Fibroblast of skin of back (primary cell): ENCODE measurements around the gene SHROOM4.

ENCODE experiments used
- DNase-seq: peaks from one replicate; pipeline ENCODE4 v3.0.0-alpha.2; 2013

The SHROOM4 gene

GRCh38 chrX:50780144-50780543 is 33.9 kb downstream of the SHROOM4 start:
- no peak for DNase-seq

GRCh38 chrX:50779694-50780093 is 34.3 kb downstream of the SHROOM4 start:
- DNase-seq = peak; percentile 54

- DNase-seq = no peak
These were observed 35.7 kb downstream of the SHROOM4 start for GRCh38 chrX:50778272-50778671.

GRCh38 chrX:50776248-50776647 is 37.7 kb downstream of the SHROOM4 start:
- no peak for DNase-seq

DNA sequence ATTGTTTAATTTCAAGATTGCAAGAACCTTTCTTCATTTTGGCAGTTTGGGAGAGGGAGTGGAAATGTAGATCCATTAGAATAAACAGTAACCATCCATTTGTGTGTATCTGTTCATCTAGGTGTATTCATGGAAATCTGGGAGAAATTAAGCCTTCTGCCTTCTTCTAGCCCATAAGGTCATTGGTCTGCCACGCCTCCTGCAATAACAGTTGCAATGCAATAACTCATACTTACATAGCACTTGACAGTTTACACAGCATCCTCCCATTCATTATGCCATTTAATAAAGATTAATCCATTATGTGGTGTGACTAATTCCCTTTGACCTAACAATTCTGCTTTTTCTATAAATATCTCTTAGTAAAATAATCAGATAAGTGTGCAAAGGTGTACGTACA is 42.6 kb downstream of the SHROOM4 start:
- DNase-seq = no peak

GRCh38 chrX:50770702-50771101 is 43.3 kb downstream of the SHROOM4 start:
- no peak for DNase-seq

DNA sequence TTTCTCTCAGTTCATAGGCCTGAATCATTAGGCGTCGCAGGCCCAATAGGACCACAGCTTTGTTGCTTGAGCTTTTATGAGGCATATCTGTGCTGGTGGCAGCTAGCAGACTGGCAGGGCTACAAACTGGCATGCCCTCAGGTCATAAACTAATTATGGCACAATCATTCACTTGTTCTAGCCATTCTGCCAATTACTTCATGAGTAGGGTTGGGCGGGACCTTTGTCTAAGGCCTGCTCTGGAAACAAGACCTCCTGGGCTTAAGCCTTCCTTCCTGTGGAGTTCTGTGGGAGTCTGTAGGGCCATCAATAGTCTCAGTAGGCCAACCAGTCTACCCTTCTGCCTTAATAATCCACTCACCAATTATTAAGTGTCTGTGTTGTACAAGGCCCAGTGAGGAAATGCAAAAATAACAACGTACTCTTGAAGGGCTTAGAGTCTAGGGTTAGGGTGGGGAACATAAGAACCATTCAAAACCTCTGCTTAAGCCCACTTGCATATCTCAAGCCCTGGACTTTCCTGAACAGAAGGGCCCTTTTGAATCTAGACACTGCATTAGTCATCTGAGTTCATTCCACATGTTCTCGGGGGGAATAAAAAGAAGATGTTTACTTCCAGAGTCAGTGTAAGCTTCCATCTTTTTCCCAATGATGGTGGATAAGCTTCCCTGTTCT is 44.5 kb downstream of the SHROOM4 start:
- DNase-seq = no peak

- DNase-seq = no peak
These were observed 45.2 kb downstream of the SHROOM4 start for GRCh38 chrX:50768801-50769200.

DNA sequence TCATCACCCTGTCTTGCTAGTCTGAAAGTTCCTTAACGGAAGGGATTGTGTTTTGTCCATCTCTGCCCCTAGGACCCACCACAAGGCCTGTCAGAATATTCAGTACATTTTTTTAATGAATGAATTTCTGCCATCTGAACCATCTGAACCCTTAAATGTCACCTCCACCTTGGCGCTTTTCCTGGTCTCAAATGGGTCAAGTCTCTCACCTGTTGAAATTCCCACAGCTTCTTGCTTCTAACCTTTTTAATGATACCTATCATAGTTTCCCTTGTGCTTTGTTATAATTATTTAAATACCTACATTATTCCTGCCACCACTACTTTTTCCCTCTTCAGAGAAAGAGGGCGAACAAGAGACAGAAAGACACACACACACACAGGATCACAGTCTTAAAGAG is 48.0 kb downstream of the SHROOM4 start:
- DNase-seq = no peak

GRCh38 chrX:50762578-50762977 is 51.4 kb downstream of the SHROOM4 start:
- DNase-seq = peak; percentile 1

DNA sequence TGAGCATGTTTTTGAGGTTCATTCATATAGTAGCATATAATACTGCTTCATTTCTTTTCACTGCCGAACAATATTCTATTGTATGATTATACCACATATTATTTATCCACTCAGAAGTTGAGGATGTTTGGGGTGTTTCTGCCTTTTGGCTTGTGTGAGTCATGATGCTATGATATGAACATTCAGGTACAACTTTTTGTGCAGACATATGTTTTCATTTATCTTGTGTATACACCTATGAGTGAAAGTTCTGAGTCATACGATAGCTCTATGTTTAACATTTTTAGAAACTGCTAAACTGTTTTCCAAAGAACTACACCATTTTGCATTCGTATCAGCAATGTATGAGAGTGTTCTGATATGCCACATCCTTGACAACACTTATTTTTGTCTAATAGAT is 57.7 kb downstream of the SHROOM4 start:
- no peak for DNase-seq

DNA sequence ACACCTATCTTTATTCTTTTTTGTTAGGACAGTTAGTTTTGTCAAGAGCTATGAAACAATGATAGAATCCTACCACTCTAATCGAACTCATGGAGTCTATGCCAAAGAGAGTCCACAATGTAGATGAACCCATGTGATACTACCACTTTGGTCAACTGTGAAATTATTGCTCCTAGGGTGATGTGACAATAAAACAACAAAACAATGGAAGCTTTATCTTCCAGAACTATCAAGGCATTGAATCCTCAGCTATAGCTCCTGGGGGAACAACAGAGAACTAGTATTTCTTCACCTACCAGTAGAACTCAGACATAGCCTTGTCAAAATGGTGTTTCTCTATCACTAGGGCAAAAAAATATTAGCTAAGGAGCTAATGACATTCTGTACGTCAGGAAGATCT is 62.9 kb downstream of the SHROOM4 start:
- DNase-seq = no peak

GRCh38 chrX:50747471-50747900 is 66.5 kb downstream of the SHROOM4 start:
- DNase-seq = peak; percentile 22

DNA sequence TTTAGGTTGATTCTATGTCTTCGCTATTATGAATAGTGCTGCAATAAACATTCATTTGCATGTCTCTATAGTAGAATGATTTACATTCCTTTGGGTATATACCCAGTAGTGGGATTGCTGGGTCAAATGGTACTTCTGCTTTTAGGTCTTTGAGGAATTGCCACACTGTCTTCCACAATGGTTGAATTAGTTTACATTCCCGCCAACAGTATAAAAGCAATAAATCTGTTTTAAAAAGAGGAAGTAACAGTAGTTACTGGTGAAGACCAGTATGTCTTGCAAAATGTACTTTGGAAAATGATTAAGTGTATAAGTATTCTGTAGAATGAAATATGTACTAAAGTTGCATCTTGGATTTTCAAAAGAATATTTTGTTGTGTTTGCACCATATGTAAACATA is 77.3 kb downstream of the SHROOM4 start:
- no peak for DNase-seq

DNA sequence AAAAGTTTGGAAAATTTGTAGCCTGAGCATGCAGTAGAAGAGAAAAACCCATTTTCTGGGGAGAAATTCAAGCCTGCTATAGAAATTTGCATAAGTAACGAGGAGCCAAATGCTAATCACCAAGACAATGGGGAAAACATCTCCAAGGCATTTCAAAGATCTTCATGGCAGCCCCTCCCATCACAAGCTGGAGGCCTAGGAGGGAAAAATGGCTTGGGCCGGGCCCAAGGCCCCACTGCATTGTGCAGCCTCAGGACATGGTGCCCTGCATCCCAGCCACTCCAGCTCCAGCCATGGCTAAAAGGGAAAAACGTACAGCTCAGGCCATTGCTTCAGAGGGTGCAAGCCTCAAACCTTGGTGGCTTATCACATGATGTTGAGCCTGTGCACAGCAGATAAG is 87.7 kb downstream of the SHROOM4 start:
- DNase-seq = no peak

DNA sequence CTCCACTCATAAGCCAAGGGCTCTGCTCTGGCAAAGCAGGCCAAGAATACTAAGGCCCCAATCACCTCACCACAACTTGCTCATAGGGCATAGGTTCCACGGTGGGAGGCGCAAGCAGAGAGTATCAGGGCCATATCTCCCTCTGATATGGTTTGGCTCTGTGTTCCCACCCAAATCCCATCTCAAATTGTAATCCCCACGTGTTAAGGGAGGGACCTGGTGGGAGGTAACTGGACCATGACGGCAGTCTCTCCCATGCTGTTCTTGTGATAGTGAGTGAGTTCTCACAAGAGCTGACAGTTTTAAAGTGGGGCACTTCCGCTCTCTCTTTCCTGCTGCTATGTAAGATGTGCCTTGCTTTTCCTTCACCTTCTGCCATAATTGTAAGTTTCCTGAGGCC is 88.7 kb downstream of the SHROOM4 start:
- DNase-seq = no peak

DNA sequence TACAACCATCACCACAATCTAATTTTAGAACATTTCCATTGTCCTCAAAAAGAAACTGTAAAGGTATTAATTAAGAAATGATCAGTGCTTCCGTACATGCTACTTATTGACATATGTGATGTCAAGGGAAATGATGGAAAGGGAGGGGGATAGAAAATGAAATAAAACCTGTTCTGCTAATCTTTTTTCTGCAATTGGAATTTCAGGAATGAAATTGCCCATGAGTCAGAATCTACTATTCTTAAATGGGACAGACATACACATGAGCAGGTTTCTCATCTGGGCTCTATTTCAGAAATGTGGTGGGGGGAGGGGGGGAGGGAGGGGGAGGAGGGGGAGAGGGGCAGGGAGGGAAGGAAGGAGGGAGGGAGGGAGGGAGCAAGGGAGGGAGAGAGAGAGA is 91.0 kb downstream of the SHROOM4 start:
- peak; percentile 40 for DNase-seq

DNA sequence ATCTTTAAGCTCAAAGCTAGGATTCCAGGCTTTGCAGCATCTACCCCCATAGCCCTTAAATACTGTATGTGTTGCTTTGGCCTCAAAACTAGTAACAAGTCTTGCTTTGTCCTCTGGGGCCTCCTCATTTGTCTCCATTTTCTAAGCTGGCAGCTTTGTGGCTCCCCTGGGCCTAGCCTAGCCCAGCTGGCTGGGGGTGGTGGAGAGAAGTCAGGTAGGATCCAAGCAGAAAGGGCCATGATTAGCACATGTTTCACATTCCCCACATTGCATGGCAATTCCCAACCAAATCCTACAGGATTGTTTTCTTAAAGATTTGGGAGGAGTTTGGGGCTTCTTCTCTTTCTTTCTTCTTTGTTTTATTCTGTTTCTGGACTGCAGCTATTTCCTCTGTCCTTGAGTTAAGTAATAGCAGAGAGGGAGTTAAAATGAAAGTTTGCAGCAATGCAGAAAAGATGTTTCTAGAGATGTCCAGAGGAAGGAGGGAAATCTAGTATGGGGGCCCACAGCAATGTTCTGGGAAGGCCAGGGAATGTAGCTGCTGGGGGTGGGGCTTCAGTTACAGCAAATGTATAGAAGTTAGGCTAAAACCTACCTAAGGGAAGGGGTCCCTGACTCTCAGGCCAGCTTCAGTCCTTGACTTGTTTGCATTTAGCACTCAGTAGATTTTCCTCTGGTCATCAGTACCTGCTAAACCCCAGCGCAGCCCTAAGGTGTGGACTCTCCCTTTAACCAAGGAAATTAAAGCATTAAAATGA is 92.1 kb downstream of the SHROOM4 start:
- DNase-seq = peak; percentile 40

DNA sequence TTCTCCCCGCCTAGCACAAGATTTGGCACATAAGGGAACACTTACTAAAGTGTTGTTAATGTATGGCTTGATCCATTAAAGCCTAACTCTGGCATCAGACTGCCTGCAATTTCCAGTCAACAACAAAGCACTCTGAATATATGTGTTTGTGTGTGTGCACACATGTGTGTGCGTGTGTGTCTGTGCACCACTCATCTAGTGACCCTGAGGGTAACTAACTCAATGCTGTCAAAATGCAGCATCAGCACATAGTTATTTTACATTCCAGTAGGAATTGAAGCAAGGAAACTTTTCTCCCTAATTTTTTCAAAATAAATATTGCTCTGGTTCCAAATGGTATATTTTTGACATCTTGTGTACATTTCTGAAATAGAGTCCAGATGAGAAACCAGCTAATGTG is 94.4 kb downstream of the SHROOM4 start:
- DNase-seq = no peak

DNA sequence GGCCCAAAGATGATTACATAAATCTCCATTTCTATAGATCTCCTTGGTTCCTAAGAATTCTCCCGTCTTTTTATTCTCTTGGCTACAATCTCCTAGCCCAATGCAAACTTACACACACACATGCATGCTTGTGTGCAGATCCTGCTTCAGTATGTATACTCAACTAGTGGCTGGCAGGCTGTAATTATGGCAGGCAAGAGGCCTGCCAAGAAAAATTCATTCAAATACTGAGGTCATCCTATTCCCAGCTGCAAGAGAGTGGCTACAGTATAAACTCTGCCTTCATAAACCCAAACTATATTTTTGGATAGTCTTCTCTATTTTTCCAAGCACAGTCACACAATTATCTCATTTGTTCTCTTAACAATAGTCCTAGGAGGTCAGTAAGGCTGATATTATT is 95.2 kb downstream of the SHROOM4 start:
- DNase-seq = no peak

DNA sequence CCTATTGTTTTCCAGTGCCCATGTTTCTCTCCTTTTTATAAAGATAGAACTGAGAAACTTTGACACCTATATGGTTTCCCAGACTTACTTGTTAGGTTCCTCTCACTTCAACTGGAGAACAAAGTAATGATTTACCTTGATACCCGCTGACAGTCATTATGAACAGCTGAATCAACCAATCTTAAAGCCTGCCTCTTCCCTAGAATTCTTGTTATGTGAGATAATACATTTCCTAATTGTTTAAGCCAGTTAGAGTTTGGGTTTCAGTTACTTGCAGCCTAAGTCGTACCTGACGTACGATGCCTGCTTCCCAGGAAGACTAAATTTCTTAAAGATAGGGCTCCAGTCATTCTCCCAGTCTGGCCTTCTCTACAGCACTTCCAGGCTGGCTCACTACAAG is 97.3 kb downstream of the SHROOM4 start:
- DNase-seq = no peak

GRCh38 chrX:50712777-50713176 is 101.2 kb downstream of the SHROOM4 start:
- DNase-seq = no peak

DNA sequence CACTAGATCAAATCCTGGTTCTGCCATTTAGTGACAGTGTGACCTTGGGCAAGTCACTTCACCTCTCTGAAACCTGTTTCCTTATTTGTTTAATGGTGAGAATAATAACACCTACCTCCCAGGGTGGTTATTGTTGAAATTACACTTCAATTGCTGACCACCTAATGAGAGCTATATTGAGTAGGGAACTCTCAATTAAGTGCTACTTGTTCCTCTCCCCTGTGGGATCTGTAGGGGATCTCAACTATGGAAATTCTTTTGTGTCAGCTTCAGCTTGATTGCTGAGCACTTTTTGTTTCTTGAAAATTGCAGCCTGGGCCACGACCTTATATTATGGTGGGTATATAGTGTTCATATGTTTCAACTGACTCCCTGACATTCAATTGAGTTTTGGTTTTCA is 102.1 kb downstream of the SHROOM4 start:
- no peak for DNase-seq

GRCh38 chrX:50707955-50708699 is 105.9 kb downstream of the SHROOM4 start:
- DNase-seq = peak; percentile 48
